ENCODE measurements around the gene GPC6.
A peak's percentile ranks its signal among the peaks of the same experiment; 100 is the strongest.

The GPC6 gene

GRCh38 chr13:94243551-94243950 is 1016.9 kb downstream of the GPC6 start:
- ChIA-PET CTCF (no interaction called here), POLR2A (no interaction called here)
- DNase-seq (ENCODE audit: low read depth, low spot score) = no peak
- no peak for TF ChIP-seq CTCF (IDR thresholded peaks at IDR 0.05; ENCODE audit: insufficient read depth, low read length, missing control alignments)
- no peak overlapping the region for H3K4me3 ChIP-seq (ENCODE audit: low read depth, low read length)

DNA sequence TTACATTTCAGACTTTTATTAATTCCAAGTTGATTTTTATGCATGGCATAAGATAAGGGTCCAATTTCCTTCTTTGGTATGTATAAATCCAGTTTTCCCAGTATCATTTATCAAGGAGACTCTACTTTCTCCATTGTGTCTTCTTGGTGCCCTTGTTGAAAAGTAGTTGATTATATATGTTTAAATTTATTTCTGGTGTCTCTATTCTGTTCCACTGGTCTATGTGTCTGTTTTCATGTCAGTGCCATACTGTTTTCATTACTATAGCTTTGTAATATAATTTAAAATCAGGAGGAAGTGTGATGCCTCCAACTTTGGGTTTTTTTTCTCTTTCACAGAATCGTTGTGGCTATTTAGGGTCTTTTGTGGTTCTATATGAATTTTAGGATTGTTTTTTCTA is 1019.9 kb downstream of the GPC6 start:
- no peak for TF ChIP-seq CTCF (IDR thresholded peaks at IDR 0.05; ENCODE audit: insufficient read depth, low read length, missing control alignments)
- POLR2A ChIA-PET = no interaction called here
- DNase-seq (ENCODE audit: low read depth, low spot score) = no peak
- no peak overlapping the region for H3K4me3 ChIP-seq (ENCODE audit: low read depth, low read length)
- CTCF ChIA-PET = no interaction called here

DNA sequence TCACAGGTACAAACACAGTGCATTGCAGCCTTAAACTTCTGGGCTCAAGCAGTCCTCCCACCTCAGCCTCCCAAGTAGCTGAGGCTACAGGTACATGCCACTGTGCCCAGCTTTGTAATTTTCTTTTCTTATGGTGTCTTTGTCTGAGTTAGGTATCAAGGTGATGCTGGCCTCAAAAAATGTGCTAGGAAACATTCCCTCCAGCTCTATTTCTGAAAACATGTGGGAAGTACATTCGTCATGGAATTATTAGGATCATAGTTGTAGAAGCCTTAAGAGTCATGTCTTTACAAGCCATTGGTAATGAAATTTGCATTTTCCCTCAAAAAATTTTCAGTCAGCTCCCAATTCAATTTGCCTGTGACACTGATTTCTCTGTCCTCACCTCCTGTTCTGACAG is 1021.3 kb downstream of the GPC6 start:
- TF ChIP-seq CTCF (IDR thresholded peaks at IDR 0.05; ENCODE audit: insufficient read depth, low read length, missing control alignments) = no peak
- no peak overlapping the region for H3K4me3 ChIP-seq (ENCODE audit: low read depth, low read length)
- no peak for DNase-seq (ENCODE audit: low read depth, low spot score)
- CTCF ChIA-PET = no interaction called here
- POLR2A ChIA-PET = no interaction called here

GRCh38 chr13:94248454-94249228 is 1022.0 kb downstream of the GPC6 start:
- TF ChIP-seq CTCF (IDR thresholded peaks at IDR 0.05; ENCODE audit: insufficient read depth, low read length, missing control alignments) = no peak
- no peak for DNase-seq (ENCODE audit: low read depth, low spot score)
- ChIA-PET CTCF (no interaction called here), POLR2A (no interaction called here)
- no peak overlapping the region for H3K4me3 ChIP-seq (ENCODE audit: low read depth, low read length)

DNA sequence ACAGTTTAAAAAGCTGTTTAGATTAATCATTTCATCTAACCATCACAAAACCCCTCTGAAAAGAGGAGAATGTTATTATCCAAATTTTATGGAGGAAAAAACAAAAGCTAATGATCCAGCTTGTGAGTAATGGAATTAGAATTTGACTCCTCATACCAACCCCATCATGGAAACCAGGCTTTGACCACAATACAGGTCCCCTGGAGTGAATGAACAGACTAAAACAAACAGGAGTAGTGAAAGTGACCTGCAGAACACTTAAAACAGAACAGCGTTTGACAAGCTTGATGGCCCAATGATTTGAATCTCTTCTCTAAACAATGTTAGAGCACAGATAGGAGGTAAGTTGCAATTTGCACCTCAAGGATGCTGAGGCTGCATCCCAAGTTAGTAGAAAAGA is 1022.9 kb downstream of the GPC6 start:
- DNase-seq (ENCODE audit: low read depth, low spot score) = peak; percentile 58
- H3K4me3 ChIP-seq (ENCODE audit: low read depth, low read length) = no peak overlapping the region
- CTCF ChIA-PET = no interaction called here
- no peak for TF ChIP-seq CTCF (IDR thresholded peaks at IDR 0.05; ENCODE audit: insufficient read depth, low read length, missing control alignments)
- POLR2A ChIA-PET = interaction anchor here (0.9 kb wide), 1 partner anchor 61 kb away, joined by 3 read pairs; no protein-coding TSS in a partner anchor

GRCh38 chr13:94251831-94252608 is 1025.4 kb downstream of the GPC6 start:
- CTCF ChIA-PET = no interaction called here
- POLR2A ChIA-PET = no interaction called here
- no peak for TF ChIP-seq CTCF (IDR thresholded peaks at IDR 0.05; ENCODE audit: insufficient read depth, low read length, missing control alignments)

More at GRCh38 chr13:94251831-94252608, 1025.4 kb downstream of the GPC6 start:
- no peak overlapping the region for H3K4me3 ChIP-seq (ENCODE audit: low read depth, low read length)
- DNase-seq (ENCODE audit: low read depth, low spot score) = no peak

All from AG04449 (cell line).